Measurements from ENCODE around the gene SLC22A1. TPM values are rescaled to one million over a fixed set of nuclear protein-coding genes. Genes with fewer than 3 reads are reported as not detected.

SLC22A1 gene
- total RNA-seq, 1 donor from 2014 or later = 2.4 TPM

- H3K4me1 Mint-ChIP-seq (ENCODE audit: low read depth) = peaks cover 2% of the 10 kb centered on the region
- peaks cover 53% of the 10 kb centered on the region for H3K36me3 Mint-ChIP-seq (ENCODE audit: insufficient read depth)
- H3K4me3 Mint-ChIP-seq (ENCODE audit: low read depth) = no peak overlapping the region
- H3K9me3 Mint-ChIP-seq (ENCODE audit: low read depth) = peaks cover 3% of the 10 kb centered on the region
- no peak overlapping the region for H3K27ac Mint-ChIP-seq
- no peaks in the 10 kb centered on the region for H3K27me3 Mint-ChIP-seq
- DNase-seq (ENCODE audit: low spot score, unreplicated experiment) = no peak
- no peak for TF ChIP-seq CTCF (IDR thresholded peaks at IDR 0.05; ENCODE audit: unreplicated experiment)
These were observed 42.5 kb upstream of the SLC22A1 start for GRCh38 chr6:160078883-160079685.

- Mint-ChIP-seq H3K36me3 (ENCODE audit: insufficient read depth) (peaks cover 52% of the 10 kb centered on the region), H3K4me1 (ENCODE audit: low read depth) (peaks cover 2% of the 10 kb centered on the region), H3K9me3 (ENCODE audit: low read depth) (peaks cover 3% of the 10 kb centered on the region), H3K4me3 (ENCODE audit: low read depth) (no peak overlapping the region), H3K27me3 (no peaks in the 10 kb centered on the region), H3K27ac (peak overlapping the region; percentile 52)
- TF ChIP-seq CTCF (IDR thresholded peaks at IDR 0.05; ENCODE audit: unreplicated experiment) = no peak
- no peak for DNase-seq (ENCODE audit: low spot score, unreplicated experiment)
These were observed 42.0 kb upstream of the SLC22A1 start for GRCh38 chr6:160079686-160080043.

- Mint-ChIP-seq H3K36me3 (ENCODE audit: insufficient read depth) (peaks cover 51% of the 10 kb centered on the region), H3K4me1 (ENCODE audit: low read depth) (peaks cover 2% of the 10 kb centered on the region), H3K27me3 (no peaks in the 10 kb centered on the region), H3K9me3 (ENCODE audit: low read depth) (peaks cover 3% of the 10 kb centered on the region), H3K4me3 (ENCODE audit: low read depth) (no peak overlapping the region), H3K27ac (peak overlapping the region; percentile 52)
- no peak for DNase-seq (ENCODE audit: low spot score, unreplicated experiment)
- no peak for TF ChIP-seq CTCF (IDR thresholded peaks at IDR 0.05; ENCODE audit: unreplicated experiment)
These were observed 41.5 kb upstream of the SLC22A1 start for GRCh38 chr6:160080097-160080496.

GRCh38 chr6:160081398-160081797 lies 40.2 kb upstream of the SLC22A1 start:
- H3K9me3 Mint-ChIP-seq (ENCODE audit: low read depth) = peaks cover 3% of the 10 kb centered on the region
- no peak for DNase-seq (ENCODE audit: low spot score, unreplicated experiment)
- no peaks in the 10 kb centered on the region for H3K27me3 Mint-ChIP-seq
- TF ChIP-seq CTCF (IDR thresholded peaks at IDR 0.05; ENCODE audit: unreplicated experiment) = no peak
- H3K4me1 Mint-ChIP-seq (ENCODE audit: low read depth) = peaks cover 2% of the 10 kb centered on the region
- H3K27ac Mint-ChIP-seq = peak overlapping the region; percentile 34
- H3K4me3 Mint-ChIP-seq (ENCODE audit: low read depth) = no peak overlapping the region
- peaks cover 54% of the 10 kb centered on the region for H3K36me3 Mint-ChIP-seq (ENCODE audit: insufficient read depth)

- no peak for TF ChIP-seq CTCF (IDR thresholded peaks at IDR 0.05; ENCODE audit: unreplicated experiment)
- H3K36me3 Mint-ChIP-seq (ENCODE audit: insufficient read depth) = peaks cover 49% of the 10 kb centered on the region
- peaks cover 2% of the 10 kb centered on the region for H3K4me1 Mint-ChIP-seq (ENCODE audit: low read depth)
- no peak for DNase-seq (ENCODE audit: low spot score, unreplicated experiment)
- peaks cover 3% of the 10 kb centered on the region for H3K9me3 Mint-ChIP-seq (ENCODE audit: low read depth)
- no peaks in the 10 kb centered on the region for H3K27me3 Mint-ChIP-seq
- peak overlapping the region; percentile 49 for H3K27ac Mint-ChIP-seq
- H3K4me3 Mint-ChIP-seq (ENCODE audit: low read depth) = no peak overlapping the region
These were observed 39.0 kb upstream of the SLC22A1 start for GRCh38 chr6:160082627-160083026.
